Activated CD8-positive, alpha-beta T cell treated with anti-CD3 and anti-CD28 coated beads for 36 hours (primary cell): Measurements from ENCODE around the gene YPEL4. TPM values are rescaled to one million over a fixed set of nuclear protein-coding genes. Genes with fewer than 3 reads are reported as not detected.

Experiments used
- ATAC-seq: fragments of 200-7000 bp; cut with Tn5 transposase; one replicate; pipeline ENCODE4 v1.10.0; 2021; ENCODE audit warnings: mild to moderate bottlenecking, moderate library complexity
- CTCF ChIA-PET: fragments of 350-600 bp; sonication (Branson Sonifier 250); formaldehyde crosslinking; loops from one replicate; lab custom pipeline; 2021; ENCODE audit warnings: antibody characterized with exemption; lab: Charles Lee
- POLR2A ChIA-PET: fragments of 350-600 bp; sonication (Branson Sonifier 250); formaldehyde crosslinking; loops from one replicate; lab custom pipeline; 2021; ENCODE audit warnings: antibody characterized with exemption; lab: Charles Lee
- DNase-seq: peaks from one replicate; pipeline ENCODE4 v3.0.0-alpha.2; 2020
- H3K27ac Mint-ChIP-seq: one replicate; pipeline ENCODE4 v1.8.0; 2021; ENCODE audit warnings: mild to moderate bottlenecking, mixed read lengths
- H3K27me3 Mint-ChIP-seq: one replicate; pipeline ENCODE4 v1.8.0; 2021; ENCODE audit warnings: mixed read lengths
- H3K36me3 Mint-ChIP-seq: one replicate; pipeline ENCODE4 v1.8.0; 2021; ENCODE audit warnings: low read depth, mixed read lengths
- H3K4me1 Mint-ChIP-seq: one replicate; pipeline ENCODE4 v1.8.0; 2021; ENCODE audit warnings: low read depth, mixed read lengths
- H3K4me3 Mint-ChIP-seq: one replicate; pipeline ENCODE4 v1.8.0; 2021; ENCODE audit warnings: mild to moderate bottlenecking, moderate library complexity, mixed read lengths
- H3K9me3 Mint-ChIP-seq: one replicate; pipeline ENCODE4 v1.8.0; 2021; ENCODE audit warnings: mixed read lengths
- intact Hi-C: fragments of 100-400 bp; cut with micrococcal nuclease; formaldehyde crosslinking; loops from one replicate; pipeline ENCODE4 v1.10.0; 2022
- microRNA-seq: library from miRNA; unstranded; fragments of <30 nt; microRNA quantifications from one replicate; pipeline ENCODE4 v1.2.0, GENCODE V29; 2022; ENCODE audit warnings: borderline microRNAs expressed, borderline replicate concordance
- total RNA-seq, 2 experiments: library from RNA; stranded (reverse); gene quantifications; one replicate each; pipeline ENCODE4 v1.2.3, GENCODE V29; 2021
- TF ChIP-seq, protein P1 (sequence below): fragments of 200-600 bp; IDR thresholded peaks from one replicate; pipeline ENCODE4 v1.8.0; 2022; ENCODE audit warnings: antibody characterized with exemption, mild to moderate bottlenecking

Gene YPEL4
- total RNA-seq, 2 experiments from 2014 or later: 0.43 to 0.54 TPM

DNA sequence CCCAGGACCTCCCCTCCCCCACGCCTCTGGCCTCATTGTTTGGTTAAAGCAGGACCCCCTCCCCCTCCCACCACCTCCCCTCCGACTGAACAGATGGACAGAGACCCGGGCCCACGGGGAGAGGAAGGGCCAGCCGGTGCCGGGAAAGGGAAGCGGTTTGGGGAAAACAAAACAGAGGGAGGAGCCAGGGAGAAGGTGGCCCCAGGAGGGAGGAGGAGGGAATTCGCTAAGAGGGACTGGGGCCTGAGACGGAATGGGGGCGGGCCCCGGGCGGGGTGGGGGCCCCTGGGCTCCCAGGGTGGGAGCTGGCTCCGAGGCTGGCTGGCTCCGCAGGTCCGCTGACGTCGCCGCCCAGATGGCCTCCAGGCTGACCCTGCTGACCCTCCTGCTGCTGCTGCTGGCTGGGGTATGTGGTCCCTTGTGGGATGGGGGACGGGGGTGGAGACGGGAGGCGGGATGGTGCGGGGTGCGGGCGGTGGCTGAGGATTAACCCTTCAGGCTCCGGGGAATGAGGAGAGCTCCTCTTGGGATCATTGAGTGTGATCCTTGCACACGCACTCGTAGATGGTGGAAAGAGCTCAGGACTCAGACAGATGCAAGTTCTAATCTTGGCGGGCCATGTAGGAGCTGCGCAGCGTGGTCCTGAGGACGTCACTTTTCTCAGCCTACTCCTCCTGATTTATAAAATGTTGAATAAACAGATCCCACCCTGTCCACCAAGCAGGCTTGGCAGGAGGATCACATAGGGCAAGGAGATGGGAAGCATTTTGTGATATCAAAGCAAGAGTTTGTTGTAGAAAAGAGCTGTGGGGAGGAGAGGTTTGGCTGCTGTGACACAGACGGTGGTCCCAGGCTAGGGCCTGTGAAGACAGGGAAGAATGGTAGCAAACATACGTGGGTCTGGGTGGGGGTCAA is 51.5 kb downstream of the YPEL4 start:
- CTCF ChIA-PET: interaction anchor here (0.9 to 1.8 kb wide), 3 partner anchors 43 to 105 kb away, joined by 3 to 6 read pairs (median 5); no protein-coding TSS in a partner anchor
- no peaks in the 10 kb centered on the region for H3K36me3 Mint-ChIP-seq
- peaks cover 23% of the 10 kb centered on the region for H3K27me3 Mint-ChIP-seq
- intact Hi-C loops: no loop called here
- POLR2A ChIA-PET: interaction anchor here (1.0 to 1.3 kb wide), 2 partner anchors 30 to 63 kb away, joined by 3 to 4 read pairs; no protein-coding TSS in a partner anchor
- no peak for ATAC-seq
- no peak for DNase-seq
- no peak overlapping the region for H3K4me3 Mint-ChIP-seq
- TF ChIP-seq, protein P1, sequence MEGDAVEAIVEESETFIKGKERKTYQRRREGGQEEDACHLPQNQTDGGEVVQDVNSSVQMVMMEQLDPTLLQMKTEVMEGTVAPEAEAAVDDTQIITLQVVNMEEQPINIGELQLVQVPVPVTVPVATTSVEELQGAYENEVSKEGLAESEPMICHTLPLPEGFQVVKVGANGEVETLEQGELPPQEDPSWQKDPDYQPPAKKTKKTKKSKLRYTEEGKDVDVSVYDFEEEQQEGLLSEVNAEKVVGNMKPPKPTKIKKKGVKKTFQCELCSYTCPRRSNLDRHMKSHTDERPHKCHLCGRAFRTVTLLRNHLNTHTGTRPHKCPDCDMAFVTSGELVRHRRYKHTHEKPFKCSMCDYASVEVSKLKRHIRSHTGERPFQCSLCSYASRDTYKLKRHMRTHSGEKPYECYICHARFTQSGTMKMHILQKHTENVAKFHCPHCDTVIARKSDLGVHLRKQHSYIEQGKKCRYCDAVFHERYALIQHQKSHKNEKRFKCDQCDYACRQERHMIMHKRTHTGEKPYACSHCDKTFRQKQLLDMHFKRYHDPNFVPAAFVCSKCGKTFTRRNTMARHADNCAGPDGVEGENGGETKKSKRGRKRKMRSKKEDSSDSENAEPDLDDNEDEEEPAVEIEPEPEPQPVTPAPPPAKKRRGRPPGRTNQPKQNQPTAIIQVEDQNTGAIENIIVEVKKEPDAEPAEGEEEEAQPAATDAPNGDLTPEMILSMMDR: no peak
- H3K27ac Mint-ChIP-seq: no peak overlapping the region
- no peaks in the 10 kb centered on the region for H3K9me3 Mint-ChIP-seq
- no peaks in the 10 kb centered on the region for H3K4me1 Mint-ChIP-seq

DNA sequence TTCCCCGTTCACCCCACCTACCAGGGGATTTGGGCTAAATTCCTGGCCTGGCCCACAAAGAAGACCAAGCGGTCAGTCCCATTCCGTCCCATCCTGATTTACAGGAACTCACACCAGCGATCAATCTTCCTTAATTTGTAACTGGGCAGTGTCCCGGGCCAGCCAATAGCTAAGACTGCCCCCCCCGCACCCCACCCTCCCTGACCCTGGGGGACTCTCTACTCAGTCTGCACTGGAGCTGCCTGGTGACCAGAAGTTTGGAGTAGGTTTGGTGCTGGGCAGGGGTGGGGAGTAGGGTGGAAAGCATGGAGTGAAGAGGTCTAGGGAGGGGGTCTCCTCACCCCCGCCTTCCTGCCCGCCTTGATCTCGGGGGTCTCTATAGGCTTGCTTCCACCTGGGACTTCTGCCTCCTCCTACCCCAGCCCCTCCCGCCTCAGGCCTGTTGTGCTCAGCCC is 52.2 kb downstream of the YPEL4 start, which contains the start of gene SERPING1:
SERPING1 (plus strand) TSS at position 225 of the 455 bp plus-strand sequence. CDS start 586 bp downstream, outside the sequence.
- no peaks in the 10 kb centered on the region for H3K36me3 Mint-ChIP-seq
- H3K4me1 Mint-ChIP-seq: no peaks in the 10 kb centered on the region
- DNase-seq (no peak), ATAC-seq (no peak)
- no peak within 1 kb of the TSS for H3K27ac Mint-ChIP-seq
- intact Hi-C loops: no loop called here
- peaks cover 23% of the 10 kb centered on the region for H3K27me3 Mint-ChIP-seq
- ChIA-PET POLR2A (interaction anchor here (1.3 kb wide), 1 partner anchor 62 kb away, joined by 3 read pairs; no protein-coding TSS in a partner anchor), CTCF (interaction anchor here (0.9 to 1.0 kb wide), 2 partner anchors 21 to 44 kb away, joined by 3 to 5 read pairs; no protein-coding TSS in a partner anchor)
- H3K4me3 Mint-ChIP-seq: no peak within 1 kb of the TSS
- no peaks in the 10 kb centered on the region for H3K9me3 Mint-ChIP-seq
- TF ChIP-seq, protein P1: no peak

DNA sequence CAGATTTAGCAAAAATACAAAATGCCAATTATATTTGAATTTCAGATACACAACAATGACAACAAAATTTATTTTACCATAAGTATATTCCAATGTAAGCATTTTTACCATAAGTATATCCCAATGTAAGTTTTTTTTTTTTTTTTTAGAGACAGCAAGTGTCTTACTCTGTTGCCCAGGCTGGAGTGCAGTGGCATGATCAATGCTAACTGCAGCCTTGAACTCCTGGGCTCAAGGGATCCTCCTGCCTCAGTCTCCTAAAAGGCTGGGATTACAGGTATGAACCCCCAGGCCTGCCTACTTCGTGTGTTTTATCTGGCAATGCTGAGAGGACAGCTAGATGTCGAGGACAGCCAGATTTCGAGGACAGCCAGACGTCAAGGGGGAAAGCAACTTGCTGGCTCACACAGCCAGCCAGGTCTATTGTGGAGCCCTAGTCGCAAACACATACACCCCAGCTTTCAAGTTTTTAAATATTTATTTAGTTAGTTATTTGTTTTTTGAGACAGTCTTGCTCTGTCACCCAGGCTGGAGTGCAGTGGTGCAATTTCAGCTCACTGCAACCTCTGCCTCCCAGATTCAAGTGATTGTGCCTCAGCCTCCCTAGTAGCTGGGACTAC is 53.3 kb downstream of the YPEL4 start:
- no peaks in the 10 kb centered on the region for H3K9me3 Mint-ChIP-seq
- no peak overlapping the region for H3K4me3 Mint-ChIP-seq
- DNase-seq: no peak
- peaks cover 23% of the 10 kb centered on the region for H3K27me3 Mint-ChIP-seq
- POLR2A ChIA-PET: no interaction called here
- intact Hi-C loops: no loop called here
- TF ChIP-seq, protein P1: no peak
- no peaks in the 10 kb centered on the region for H3K4me1 Mint-ChIP-seq
- H3K27ac Mint-ChIP-seq: no peak overlapping the region
- CTCF ChIA-PET: interaction anchor here (0.7 to 1.6 kb wide), 6 partner anchors 9 to 52 kb away, joined by 3 to 5 read pairs (median 4); no protein-coding TSS in a partner anchor
- no peak for ATAC-seq
- H3K36me3 Mint-ChIP-seq: no peaks in the 10 kb centered on the region

Small RNA genes lying within 50 kb of the gene (microRNA-seq; reads per million reads assigned to microRNA genes)
- gene MIR130A: 82.7 reads per million, percentile 66 among the genes with 10 or more reads in this experiment

Other genes starting within 250 kb of the YPEL4 start
- gene SLC43A3, start 222.8 kb downstream of the YPEL4 start, total RNA-seq: 100 to 1,000 TPM; 294 to 300 TPM
- gene RTN4RL2, start 189.4 kb downstream of the YPEL4 start, total RNA-seq: under 1 TPM; 0.23 to 0.27 TPM
- gene SLC43A1, start 134.2 kb downstream of the YPEL4 start, total RNA-seq: 10 to 100 TPM; 32.1 to 34.0 TPM
- gene TIMM10, start 119.2 kb downstream of the YPEL4 start, total RNA-seq: 10 to 100 TPM; 75.2 to 84.2 TPM
- not detected for gene SMTNL1, start 112.3 kb downstream of the YPEL4 start, total RNA-seq
- 100 to 1,000 TPM; 148 to 159 TPM for gene UBE2L6, start 82.2 kb downstream of the YPEL4 start, total RNA-seq
- gene SERPING1, start 52.2 kb downstream of the YPEL4 start, total RNA-seq: not detected
- 10 to 100 TPM; 16.2 to 16.9 TPM for gene CLP1, start 7.8 kb upstream of the YPEL4 start, total RNA-seq
- gene ZDHHC5, start 18.2 kb upstream of the YPEL4 start, total RNA-seq: 10 to 100 TPM; 53.7 to 54.8 TPM
- gene MED19, start 62.3 kb upstream of the YPEL4 start, total RNA-seq: 10 to 100 TPM in 1 of 2 experiments, 1 to 10 TPM in 1; 9.1 to 10.3 TPM
- gene TMX2, start 62.7 kb upstream of the YPEL4 start, total RNA-seq: 10 to 100 TPM; 53.1 to 58.6 TPM
- gene SELENOH, start 91.6 kb upstream of the YPEL4 start, total RNA-seq: 100 to 1,000 TPM; 257 to 265 TPM
- not detected for gene BTBD18, start 101.9 kb upstream of the YPEL4 start, total RNA-seq
- gene CTNND1, start 111.9 kb upstream of the YPEL4 start, total RNA-seq: 1 to 10 TPM; 7.3 to 7.9 TPM